GM12878 (cell line): ENCODE measurements around the gene NKG7. TPM values are rescaled to one million over a fixed set of nuclear protein-coding genes. Genes with fewer than 3 reads are reported as not detected.
A peak's percentile ranks its signal among the peaks of the same experiment; 100 is the strongest.

ENCODE experiments used
- BCL11A ChIP-seq: IDR thresholded peaks from 2 replicates; pipeline ENCODE4 v1.6.1; 2011; ENCODE audit warnings: low read depth, low read length
- CBX5 ChIP-seq: sonication (generic); IDR thresholded peaks from 2 replicates; pipeline ENCODE4 v1.6.1; 2016; ENCODE audit warnings: low read depth, moderate library complexity, mild to moderate bottlenecking, inconsistent platforms
- CREM ChIP-seq: IDR thresholded peaks from 2 replicates; pipeline ENCODE4 v1.6.1; 2014; ENCODE audit warnings: antibody characterized with exemption, low read depth
- DPF2 ChIP-seq: fragments of 450-650 bp; IDR thresholded peaks from 2 replicates; pipeline ENCODE4 v1.6.1; 2017; ENCODE audit warnings: mild to moderate bottlenecking
- ESRRA ChIP-seq: IDR thresholded peaks from 2 replicates; pipeline ENCODE4 v1.6.1; 2012; ENCODE audit warnings: mild to moderate bottlenecking, low read length, improper control_type of control experiment
- HCFC1 ChIP-seq: fragments of 150-350 bp; IDR thresholded peaks from 2 replicates; pipeline ENCODE4 v1.6.1; 2014; ENCODE audit warnings: low read length
- HDAC2 ChIP-seq: fragments of 200-600 bp; sonication (generic); IDR thresholded peaks from 2 replicates; pipeline ENCODE4 v1.6.1; 2017
- HDAC6 ChIP-seq: fragments of 200-600 bp; sonication (generic); IDR thresholded peaks from one replicate; pipeline ENCODE4 v1.8.0; 2017; ENCODE audit warnings: antibody characterized with exemption; ENCODE audit not compliant: unreplicated experiment
- IKZF1 ChIP-seq: fragments of 450-650 bp; conservative IDR thresholded peaks from 2 replicates; pipeline ENCODE4 v1.6.1; 2017; ENCODE audit warnings: antibody characterized with exemption, mild to moderate bottlenecking
- LARP7 ChIP-seq: fragments of 450-650 bp; IDR thresholded peaks from 2 replicates; pipeline ENCODE4 v1.6.1; 2017; ENCODE audit warnings: mild to moderate bottlenecking
- MYB ChIP-seq: fragments of 150-350 bp; IDR thresholded peaks from 2 replicates; pipeline ENCODE4 v1.6.1; 2014; ENCODE audit warnings: mild to moderate bottlenecking, low read depth, low read length, borderline replicate concordance
- NFIC ChIP-seq: IDR thresholded peaks from 2 replicates; pipeline ENCODE4 v1.6.1; 2012; ENCODE audit warnings: low read depth, mild to moderate bottlenecking, inconsistent platforms, low read length, moderate library complexity
- NR2F1 ChIP-seq: fragments of 450-650 bp; conservative IDR thresholded peaks from 2 replicates; pipeline ENCODE4 v1.6.1; 2017; ENCODE audit warnings: mild to moderate bottlenecking
- RAD51 ChIP-seq: fragments of 450-650 bp; IDR thresholded peaks from 2 replicates; pipeline ENCODE4 v1.6.1; 2016; ENCODE audit warnings: moderate library complexity, mild to moderate bottlenecking, inconsistent platforms
- SMC3 ChIP-seq: IDR thresholded peaks from 2 replicates; pipeline ENCODE4 v1.6.1; 2011; ENCODE audit warnings: low read length, improper control_type of control experiment, borderline replicate concordance
- TAF1 ChIP-seq: IDR thresholded peaks from 2 replicates; pipeline ENCODE4 v1.6.1; 2011; ENCODE audit warnings: mild to moderate bottlenecking, low read depth, low read length, borderline replicate concordance
- ZNF274 ChIP-seq: IDR thresholded peaks from one replicate; pipeline ENCODE4 v1.8.0; 2011; ENCODE audit not compliant: insufficient read length, insufficient read depth
- polyA plus RNA-seq, 11 experiments: library from polyadenylated mRNA; depleted of rRNA in 4 of 11; unstranded in 6 of 11; stranded (reverse) in 5 of 11; fragments of >200 nt; fragmentation: Nextera tagmentation in 4 of 11; fragmentation: Illumina TruSeq in 1 of 11; extraction: Ambion mirVana in 4 of 11; extraction: Trizol in 1 of 11; gene quantifications; 1 replicate in 1 of 11; 2 replicates in 10 of 11; pipeline versions ENCODE4 v1.2.1 to v1.2.3, GENCODE V29; 2011 to 2016; ENCODE audit warnings: inconsistent platforms in 2 of 11, missing spikeins in 2 of 11, low read depth in 1 of 11
- total RNA-seq, 4 experiments: library from RNA; depleted of rRNA in 3 of 4; stranded (reverse); fragments of >200 nt in 3 of 4; fragmentation: Illumina TruSeq in 1 of 4; extraction: Trizol in 1 of 4; gene quantifications; 2 replicates each; pipeline versions ENCODE4 v1.2.1 to v1.2.3, GENCODE V29; 2013 to 2021
- TF ChIP-seq, protein P1 (sequence below): fragments of 450-650 bp; IDR thresholded peaks from 2 replicates; pipeline ENCODE4 v1.6.1; 2017; ENCODE audit warnings: mild to moderate bottlenecking, moderate library complexity
- TF ChIP-seq, protein P2 (sequence below): fragments of 150-350 bp; IDR thresholded peaks from 2 replicates; pipeline ENCODE4 v1.6.1; 2016; ENCODE audit warnings: low read depth, low read length
- TF ChIP-seq, protein P3 (sequence below): IDR thresholded peaks from 2 replicates; pipeline ENCODE4 v1.6.1; 2012; ENCODE audit warnings: mild to moderate bottlenecking, low read depth, low read length

NKG7 gene
- total and polyA plus RNA-seq, 10 of the 15 experiments (the other 5 are each of a cell fraction or from before 2014, with no cell fraction given) = 10.0 to 48.7 (median 22.3) TPM

DNA sequence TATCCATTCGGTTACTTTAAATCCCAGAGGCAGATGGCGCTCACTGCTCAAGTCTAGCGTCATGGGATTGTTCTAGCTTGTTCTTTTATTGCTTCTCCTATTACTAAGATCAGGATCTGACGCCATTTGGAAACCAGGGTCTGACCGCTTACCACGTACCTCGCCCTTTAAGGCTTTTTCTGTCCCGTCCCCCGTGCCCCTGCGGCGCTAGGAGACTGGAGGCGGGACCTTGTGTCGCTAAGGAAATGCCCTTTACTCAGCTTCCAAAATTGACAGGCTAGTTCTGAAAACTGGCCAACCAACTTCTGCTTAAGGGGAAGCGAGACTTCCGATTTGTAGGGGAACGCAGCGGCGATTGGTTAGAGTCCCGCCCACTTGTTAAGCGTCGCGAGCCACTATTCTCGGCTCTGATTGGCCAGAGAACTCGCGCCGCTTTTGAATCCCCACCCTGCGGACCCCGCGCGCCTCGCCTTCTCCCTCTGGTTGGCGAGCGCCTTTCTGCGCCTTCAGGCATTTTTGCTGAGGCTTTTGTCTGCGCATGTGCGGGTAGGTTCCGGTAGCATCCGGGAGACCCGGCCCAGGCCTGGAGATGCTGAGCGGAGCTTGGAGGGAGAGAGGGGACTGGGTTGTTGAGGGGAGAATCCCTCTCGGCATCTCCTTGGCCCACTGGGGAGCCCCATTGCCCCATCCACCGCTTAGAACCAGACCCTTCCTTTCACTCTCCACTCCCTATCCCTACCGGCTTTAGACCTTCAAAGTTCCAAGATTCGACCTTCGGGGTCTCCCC is 21.8 kb upstream of the NKG7 start (continued):
- TF ChIP-seq MYB = no peak
- peak; percentile 35; the same call in 1 of the 2 replicates for TF ChIP-seq BCL11A
- TF ChIP-seq TAF1 = no peak; the same call in 1 of the 2 replicates
- TF ChIP-seq, protein P1, sequence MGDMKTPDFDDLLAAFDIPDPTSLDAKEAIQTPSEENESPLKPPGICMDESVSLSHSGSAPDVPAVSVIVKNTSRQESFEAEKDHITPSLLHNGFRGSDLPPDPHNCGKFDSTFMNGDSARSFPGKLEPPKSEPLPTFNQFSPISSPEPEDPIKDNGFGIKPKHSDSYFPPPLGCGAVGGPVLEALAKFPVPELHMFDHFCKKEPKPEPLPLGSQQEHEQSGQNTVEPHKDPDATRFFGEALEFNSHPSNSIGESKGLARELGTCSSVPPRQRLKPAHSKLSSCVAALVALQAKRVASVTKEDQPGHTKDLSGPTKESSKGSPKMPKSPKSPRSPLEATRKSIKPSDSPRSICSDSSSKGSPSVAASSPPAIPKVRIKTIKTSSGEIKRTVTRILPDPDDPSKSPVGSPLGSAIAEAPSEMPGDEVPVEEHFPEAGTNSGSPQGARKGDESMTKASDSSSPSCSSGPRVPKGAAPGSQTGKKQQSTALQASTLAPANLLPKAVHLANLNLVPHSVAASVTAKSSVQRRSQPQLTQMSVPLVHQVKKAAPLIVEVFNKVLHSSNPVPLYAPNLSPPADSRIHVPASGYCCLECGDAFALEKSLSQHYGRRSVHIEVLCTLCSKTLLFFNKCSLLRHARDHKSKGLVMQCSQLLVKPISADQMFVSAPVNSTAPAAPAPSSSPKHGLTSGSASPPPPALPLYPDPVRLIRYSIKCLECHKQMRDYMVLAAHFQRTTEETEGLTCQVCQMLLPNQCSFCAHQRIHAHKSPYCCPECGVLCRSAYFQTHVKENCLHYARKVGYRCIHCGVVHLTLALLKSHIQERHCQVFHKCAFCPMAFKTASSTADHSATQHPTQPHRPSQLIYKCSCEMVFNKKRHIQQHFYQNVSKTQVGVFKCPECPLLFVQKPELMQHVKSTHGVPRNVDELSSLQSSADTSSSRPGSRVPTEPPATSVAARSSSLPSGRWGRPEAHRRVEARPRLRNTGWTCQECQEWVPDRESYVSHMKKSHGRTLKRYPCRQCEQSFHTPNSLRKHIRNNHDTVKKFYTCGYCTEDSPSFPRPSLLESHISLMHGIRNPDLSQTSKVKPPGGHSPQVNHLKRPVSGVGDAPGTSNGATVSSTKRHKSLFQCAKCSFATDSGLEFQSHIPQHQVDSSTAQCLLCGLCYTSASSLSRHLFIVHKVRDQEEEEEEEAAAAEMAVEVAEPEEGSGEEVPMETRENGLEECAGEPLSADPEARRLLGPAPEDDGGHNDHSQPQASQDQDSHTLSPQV = no peak
- peak; percentile 22; the same call in 1 of the 2 replicates for TF ChIP-seq SMC3
- TF ChIP-seq HCFC1 = no peak
- TF ChIP-seq, protein P2, sequence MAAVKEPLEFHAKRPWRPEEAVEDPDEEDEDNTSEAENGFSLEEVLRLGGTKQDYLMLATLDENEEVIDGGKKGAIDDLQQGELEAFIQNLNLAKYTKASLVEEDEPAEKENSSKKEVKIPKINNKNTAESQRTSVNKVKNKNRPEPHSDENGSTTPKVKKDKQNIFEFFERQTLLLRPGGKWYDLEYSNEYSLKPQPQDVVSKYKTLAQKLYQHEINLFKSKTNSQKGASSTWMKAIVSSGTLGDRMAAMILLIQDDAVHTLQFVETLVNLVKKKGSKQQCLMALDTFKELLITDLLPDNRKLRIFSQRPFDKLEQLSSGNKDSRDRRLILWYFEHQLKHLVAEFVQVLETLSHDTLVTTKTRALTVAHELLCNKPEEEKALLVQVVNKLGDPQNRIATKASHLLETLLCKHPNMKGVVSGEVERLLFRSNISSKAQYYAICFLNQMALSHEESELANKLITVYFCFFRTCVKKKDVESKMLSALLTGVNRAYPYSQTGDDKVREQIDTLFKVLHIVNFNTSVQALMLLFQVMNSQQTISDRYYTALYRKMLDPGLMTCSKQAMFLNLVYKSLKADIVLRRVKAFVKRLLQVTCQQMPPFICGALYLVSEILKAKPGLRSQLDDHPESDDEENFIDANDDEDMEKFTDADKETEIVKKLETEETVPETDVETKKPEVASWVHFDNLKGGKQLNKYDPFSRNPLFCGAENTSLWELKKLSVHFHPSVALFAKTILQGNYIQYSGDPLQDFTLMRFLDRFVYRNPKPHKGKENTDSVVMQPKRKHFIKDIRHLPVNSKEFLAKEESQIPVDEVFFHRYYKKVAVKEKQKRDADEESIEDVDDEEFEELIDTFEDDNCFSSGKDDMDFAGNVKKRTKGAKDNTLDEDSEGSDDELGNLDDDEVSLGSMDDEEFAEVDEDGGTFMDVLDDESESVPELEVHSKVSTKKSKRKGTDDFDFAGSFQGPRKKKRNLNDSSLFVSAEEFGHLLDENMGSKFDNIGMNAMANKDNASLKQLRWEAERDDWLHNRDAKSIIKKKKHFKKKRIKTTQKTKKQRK = peak; percentile 77
- TF ChIP-seq, protein P3, sequence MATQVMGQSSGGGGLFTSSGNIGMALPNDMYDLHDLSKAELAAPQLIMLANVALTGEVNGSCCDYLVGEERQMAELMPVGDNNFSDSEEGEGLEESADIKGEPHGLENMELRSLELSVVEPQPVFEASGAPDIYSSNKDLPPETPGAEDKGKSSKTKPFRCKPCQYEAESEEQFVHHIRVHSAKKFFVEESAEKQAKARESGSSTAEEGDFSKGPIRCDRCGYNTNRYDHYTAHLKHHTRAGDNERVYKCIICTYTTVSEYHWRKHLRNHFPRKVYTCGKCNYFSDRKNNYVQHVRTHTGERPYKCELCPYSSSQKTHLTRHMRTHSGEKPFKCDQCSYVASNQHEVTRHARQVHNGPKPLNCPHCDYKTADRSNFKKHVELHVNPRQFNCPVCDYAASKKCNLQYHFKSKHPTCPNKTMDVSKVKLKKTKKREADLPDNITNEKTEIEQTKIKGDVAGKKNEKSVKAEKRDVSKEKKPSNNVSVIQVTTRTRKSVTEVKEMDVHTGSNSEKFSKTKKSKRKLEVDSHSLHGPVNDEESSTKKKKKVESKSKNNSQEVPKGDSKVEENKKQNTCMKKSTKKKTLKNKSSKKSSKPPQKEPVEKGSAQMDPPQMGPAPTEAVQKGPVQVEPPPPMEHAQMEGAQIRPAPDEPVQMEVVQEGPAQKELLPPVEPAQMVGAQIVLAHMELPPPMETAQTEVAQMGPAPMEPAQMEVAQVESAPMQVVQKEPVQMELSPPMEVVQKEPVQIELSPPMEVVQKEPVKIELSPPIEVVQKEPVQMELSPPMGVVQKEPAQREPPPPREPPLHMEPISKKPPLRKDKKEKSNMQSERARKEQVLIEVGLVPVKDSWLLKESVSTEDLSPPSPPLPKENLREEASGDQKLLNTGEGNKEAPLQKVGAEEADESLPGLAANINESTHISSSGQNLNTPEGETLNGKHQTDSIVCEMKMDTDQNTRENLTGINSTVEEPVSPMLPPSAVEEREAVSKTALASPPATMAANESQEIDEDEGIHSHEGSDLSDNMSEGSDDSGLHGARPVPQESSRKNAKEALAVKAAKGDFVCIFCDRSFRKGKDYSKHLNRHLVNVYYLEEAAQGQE = no peak
- peak; percentile 64; the same call in 1 of the 2 replicates for TF ChIP-seq RAD51
- no peak for TF ChIP-seq LARP7
- TF ChIP-seq ESRRA = no peak
- no peak for TF ChIP-seq HDAC6
- peak; percentile 65; the same call in 1 of the 2 replicates for TF ChIP-seq DPF2
- TF ChIP-seq HDAC2 = peak; percentile 75; the same call in 1 of the 2 replicates
- peak; percentile 51; the same call in 1 of the 2 replicates for TF ChIP-seq NFIC
- peak; percentile 59; the same call in 1 of the 2 replicates for TF ChIP-seq IKZF1
- no peak for TF ChIP-seq CBX5
- TF ChIP-seq ZNF274 = no peak
- TF ChIP-seq CREM = peak; percentile 73
- peak; percentile 71 for TF ChIP-seq NR2F1
